ENCODE results near the gene CDKN2AIPNL. TPM values are rescaled to one million over a fixed set of nuclear protein-coding genes. Genes with fewer than 3 reads are reported as not detected.

The CDKN2AIPNL gene
- total RNA-seq, 1 experiment from 2014 or later = 63.0 TPM

- TF ChIP-seq ELF1 (IDR thresholded peaks at IDR 0.05; ENCODE audit: borderline replicate concordance, low read depth) = no peak
Observed at GRCh38 chr5:134409321-134409720, 2.4 kb downstream of the CDKN2AIPNL start (continued).

DNA sequence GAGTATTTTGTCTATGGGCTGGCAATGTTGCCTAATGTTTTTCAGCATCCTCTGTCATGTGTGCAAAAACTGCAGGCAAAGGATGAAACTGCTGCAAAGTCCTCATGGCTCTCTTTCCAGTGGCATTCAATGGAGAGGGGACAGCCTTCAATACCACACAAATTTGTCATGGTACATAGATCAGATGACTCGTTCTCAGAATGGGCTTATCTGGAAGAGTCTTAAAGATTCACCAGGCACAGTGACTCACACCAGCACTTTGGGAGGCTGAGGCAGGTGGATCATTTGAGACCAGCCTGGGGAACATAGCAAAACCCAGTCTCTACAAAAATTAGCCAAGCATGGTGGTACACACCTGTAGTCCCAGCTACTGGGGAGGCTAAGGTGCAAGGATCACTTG is 5.3 kb downstream of the CDKN2AIPNL start:
- Histone ChIP-seq H3K79me2 (ENCODE audit: insufficient read depth, low read length) (peaks cover 28% of the 10 kb centered on the region), H3K4me1 (ENCODE audit: control insufficient read depth in 1 of 2, insufficient read depth in 2 of 2, low read length in 2 of 2) (peaks cover 6 to 19% of the 10 kb centered on the region in 2 experiments), H3K36me3 (ENCODE audit: control insufficient read depth in 1 of 2, insufficient read depth in 2 of 2, low read length in 2 of 2) (peaks cover 1 to 4% of the 10 kb centered on the region in 2 experiments; a peak in 1 of 4 replicates), H3K4me2 (ENCODE audit: low read length) (no peak overlapping the region), H3K27me3 (ENCODE audit: insufficient read depth, low read length) (no peaks in the 10 kb centered on the region), H3K9me2 (ENCODE audit: insufficient read depth) (no peaks in the 10 kb centered on the region), H4K20me1 (ENCODE audit: insufficient read depth) (no peaks in the 10 kb centered on the region), H3K9ac (ENCODE audit: low read length) (no peak overlapping the region), H3K9me3 (ENCODE audit: control insufficient read depth in 1 of 2, insufficient read depth in 1 of 2, low read depth in 1 of 2, low read length in 2 of 2) (no peaks in the 10 kb centered on the region), H3K4me3 (replicated peaks in 1 of 2; ENCODE audit: low read depth in 1 of 2, low read length in 2 of 2) (no peak overlapping the region), H3K27ac (ENCODE audit: low read depth, low read length) (no peak overlapping the region), H2AFZ (ENCODE audit: low read depth, low read length, poor library complexity, severe bottlenecking) (no peak overlapping the region)
- ATAC-seq (no peak), DNase-seq (ENCODE audit: low read depth, low spot score) (no peak)
- ChIA-PET RAD21 (ENCODE audit: low non-redundant PET in 1 of 2, low total read pairs in 2 of 2, uncharacterized antibody in 2 of 2, unreplicated experiment in 2 of 2) (no interaction called here), CTCF (no interaction called here), POLR2A (no interaction called here)
- TF ChIP-seq REST (IDR thresholded peaks at IDR 0.05; ENCODE audit: low read depth) (no peak), ZBTB33 (IDR thresholded peaks at IDR 0.05; ENCODE audit: extremely low read depth, insufficient replicate concordance, low read length) (no peak), SIN3A (IDR thresholded peaks at IDR 0.05; ENCODE audit: low read depth) (no peak), YY1 (IDR thresholded peaks at IDR 0.05; ENCODE audit: extremely low read depth, insufficient replicate concordance, low read depth, low read length) (no peak), EZH2phosphoT487 (IDR thresholded peaks at IDR 0.05; ENCODE audit: borderline replicate concordance) (no peak), ZNF274 (IDR thresholded peaks at IDR 0.05; ENCODE audit: low read depth, low read length) (no peak), ELF1 (IDR thresholded peaks at IDR 0.05; ENCODE audit: borderline replicate concordance, low read depth) (no peak), EZH2 (IDR thresholded peaks at IDR 0.05) (no peak), POLR2A (IDR thresholded peaks at IDR 0.05; ENCODE audit: borderline replicate concordance, extremely low read depth, insufficient read depth, insufficient read length) (no peak), SP1 (IDR thresholded peaks at IDR 0.05; ENCODE audit: low read depth) (no peak), TCF7L2 (IDR thresholded peaks at IDR 0.05; ENCODE audit: borderline replicate concordance, extremely low read depth, insufficient read depth, insufficient read length) (no peak), JUND (IDR thresholded peaks at IDR 0.05) (no peak), CTCF (IDR thresholded peaks at IDR 0.05 in 2 of 3, conservative IDR thresholded peaks at IDR 0.05 in 1 of 3; ENCODE audit: borderline replicate concordance in 1 of 3, insufficient read depth in 1 of 3, low read depth in 2 of 3, low read length in 2 of 3) (no peak), SRF (IDR thresholded peaks at IDR 0.05; ENCODE audit: low read depth) (no peak)
- TF ChIP-seq, protein P1, sequence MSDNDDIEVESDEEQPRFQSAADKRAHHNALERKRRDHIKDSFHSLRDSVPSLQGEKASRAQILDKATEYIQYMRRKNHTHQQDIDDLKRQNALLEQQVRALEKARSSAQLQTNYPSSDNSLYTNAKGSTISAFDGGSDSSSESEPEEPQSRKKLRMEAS (IDR thresholded peaks at IDR 0.05) = no peak
- no TSS peak for BruUV-seq (replicated peaks)
- intact Hi-C loops (cut with micrococcal nuclease) = no loop called here
